ENCODE measurements around the gene DCAF10. TPM values are rescaled to one million over a fixed set of nuclear protein-coding genes. Genes with fewer than 3 reads are reported as not detected.

Gene DCAF10
- total and polyA plus RNA-seq, 2 experiments from 2014 or later = 15.8 to 20.9 TPM

GRCh38 chr9:37792122-37792521 lies 8.5 kb upstream of the DCAF10 start:
- Histone ChIP-seq H3K9me2 (ENCODE audit: insufficient read depth) (no peaks in the 10 kb centered on the region), H3K27ac (no peak overlapping the region), H3K27me3 (replicated peaks; ENCODE audit: insufficient read depth) (no peaks in the 10 kb centered on the region), H3K9ac (no peak overlapping the region), H3K36me3 (ENCODE audit: low read depth) (no peaks in the 10 kb centered on the region), H3K4me3 (no peak overlapping the region), H3K9me3 (ENCODE audit: low read depth) (no peaks in the 10 kb centered on the region), H3K79me2 (ENCODE audit: insufficient read depth) (no peaks in the 10 kb centered on the region; the same call in 1 of the 2 replicates), H3F3A (ENCODE audit: insufficient read depth) (no peaks in the 10 kb centered on the region), H3K4me1 (ENCODE audit: insufficient read depth) (no peaks in the 10 kb centered on the region), H3K4me2 (ENCODE audit: unreplicated experiment) (no peak overlapping the region), H4K20me1 (ENCODE audit: insufficient read depth) (no peaks in the 10 kb centered on the region), H2AFZ (no peak overlapping the region)
- in situ Hi-C loops (cut with MboI) = no loop called here
- DNase-seq = no peak
- 68 to 73% methylated on average over 5 of the region's 5 CpGs for WGBS, 2 experiments (ENCODE audit: low coverage in 1 of 2, low lambda C conversion rate in 2 of 2, missing lambda C conversion rate in 2 of 2)
- no peak for TF ChIP-seq EZH2phosphoT487 (IDR thresholded peaks at IDR 0.05; ENCODE audit: insufficient read depth, low read depth)
- no peak for TF ChIP-seq EZH2 (IDR thresholded peaks at IDR 0.05; ENCODE audit: insufficient read depth, poor library complexity, severe bottlenecking)

- Histone ChIP-seq H3K27me3 (replicated peaks; ENCODE audit: insufficient read depth) (no peaks in the 10 kb centered on the region), H3K9ac (no peak overlapping the region), H3K4me3 (no peak overlapping the region), H3K36me3 (ENCODE audit: low read depth) (no peaks in the 10 kb centered on the region), H3K27ac (no peak overlapping the region), H3K4me1 (ENCODE audit: insufficient read depth) (no peaks in the 10 kb centered on the region), H3K79me2 (ENCODE audit: insufficient read depth) (peaks cover 18% of the 10 kb centered on the region), H3F3A (ENCODE audit: insufficient read depth) (no peaks in the 10 kb centered on the region), H3K9me3 (ENCODE audit: low read depth) (no peaks in the 10 kb centered on the region), H3K4me2 (ENCODE audit: unreplicated experiment) (no peak overlapping the region), H3K9me2 (ENCODE audit: insufficient read depth) (no peaks in the 10 kb centered on the region), H4K20me1 (ENCODE audit: insufficient read depth) (no peaks in the 10 kb centered on the region), H2AFZ (no peak overlapping the region)
- 48 to 58% methylated on average over 2 of the region's 2 CpGs for WGBS, 2 experiments (ENCODE audit: low coverage in 1 of 2, low lambda C conversion rate in 2 of 2, missing lambda C conversion rate in 2 of 2)
- TF ChIP-seq EZH2phosphoT487 (IDR thresholded peaks at IDR 0.05; ENCODE audit: insufficient read depth, low read depth) (no peak), EZH2 (IDR thresholded peaks at IDR 0.05; ENCODE audit: insufficient read depth, poor library complexity, severe bottlenecking) (no peak)
- DNase-seq = no peak
- in situ Hi-C loops (cut with MboI) = no loop called here
These were observed 4.4 kb upstream of the DCAF10 start for GRCh38 chr9:37796232-37796631.

- Histone ChIP-seq H2AFZ (no peak overlapping the region), H3K79me2 (ENCODE audit: insufficient read depth) (peaks cover 43% of the 10 kb centered on the region), H3K4me3 (no peak overlapping the region), H4K20me1 (ENCODE audit: insufficient read depth) (peaks cover 15% of the 10 kb centered on the region), H3K9ac (no peak overlapping the region), H3K4me1 (ENCODE audit: insufficient read depth) (peaks cover 17% of the 10 kb centered on the region), H3K36me3 (ENCODE audit: low read depth) (no peaks in the 10 kb centered on the region), H3K27ac (no peak overlapping the region), H3K27me3 (replicated peaks; ENCODE audit: insufficient read depth) (no peaks in the 10 kb centered on the region), H3K9me2 (ENCODE audit: insufficient read depth) (no peaks in the 10 kb centered on the region), H3K4me2 (ENCODE audit: unreplicated experiment) (no peak overlapping the region), H3K9me3 (ENCODE audit: low read depth) (no peaks in the 10 kb centered on the region), H3F3A (ENCODE audit: insufficient read depth) (no peaks in the 10 kb centered on the region)
- no peak for TF ChIP-seq EZH2 (IDR thresholded peaks at IDR 0.05; ENCODE audit: insufficient read depth, poor library complexity, severe bottlenecking)
- TF ChIP-seq EZH2phosphoT487 (IDR thresholded peaks at IDR 0.05; ENCODE audit: insufficient read depth, low read depth) = no peak
- DNase-seq = no peak
- WGBS, 2 experiments (ENCODE audit: low coverage in 1 of 2, low lambda C conversion rate in 2 of 2, missing lambda C conversion rate in 2 of 2) = 87 to 93% methylated on average over 1 of the region's 1 CpG
- in situ Hi-C loops (cut with MboI) = no loop called here
These were observed 1.9 kb upstream of the DCAF10 start for GRCh38 chr9:37798677-37799076.

GRCh38 chr9:37801287-37801850 lies 772 bp downstream of the DCAF10 start:
- peaks cover 70% of the 10 kb centered on the region for H3K79me2 ChIP-seq (ENCODE audit: insufficient read depth)
- DNase-seq = peak; percentile 75
- H2AFZ ChIP-seq = peak overlapping the region; percentile 94
- in situ Hi-C loops (cut with MboI) = no loop called here
- no peaks in the 10 kb centered on the region for H3K36me3 ChIP-seq (ENCODE audit: low read depth)
- H3K27ac ChIP-seq = peak overlapping the region; percentile 76
- TF ChIP-seq EZH2 (IDR thresholded peaks at IDR 0.05; ENCODE audit: insufficient read depth, poor library complexity, severe bottlenecking) (no peak), EZH2phosphoT487 (IDR thresholded peaks at IDR 0.05; ENCODE audit: insufficient read depth, low read depth) (no peak)
- H3K9me3 ChIP-seq (ENCODE audit: low read depth) = no peaks in the 10 kb centered on the region
- peak overlapping the region; percentile 92 for H3K4me2 ChIP-seq (ENCODE audit: unreplicated experiment)
- H3K4me1 ChIP-seq (ENCODE audit: insufficient read depth) = peaks cover 20% of the 10 kb centered on the region
- 0 to 1% methylated on average over 39 to 45 of the region's 45 CpGs for WGBS, 2 experiments (ENCODE audit: low coverage in 1 of 2, low lambda C conversion rate in 2 of 2, missing lambda C conversion rate in 2 of 2)
- peaks cover 21% of the 10 kb centered on the region for H4K20me1 ChIP-seq (ENCODE audit: insufficient read depth)
- H3K4me3 ChIP-seq = peak overlapping the region; percentile 85
- H3K9me2 ChIP-seq (ENCODE audit: insufficient read depth) = no peaks in the 10 kb centered on the region
- H3K9ac ChIP-seq = peak overlapping the region; percentile 91
- no peaks in the 10 kb centered on the region for H3K27me3 ChIP-seq (replicated peaks; ENCODE audit: insufficient read depth)
- no peaks in the 10 kb centered on the region for H3F3A ChIP-seq (ENCODE audit: insufficient read depth)
